HCT116 (cell line): ENCODE data around the gene FCHO2. TPM values are rescaled to one million over a fixed set of nuclear protein-coding genes. Genes with fewer than 3 reads are reported as not detected.
"Not testable (repeated sequence)": the region's sequence is repeated elsewhere in the genome, so short reads cannot be mapped to it uniquely, and the experiment has no call there.

Source experiments
- ATAC-seq: fragments of 200-7000 bp; cut with Tn5 transposase; 2 replicates; pipeline ENCODE4 v1.9.1; 2020; ENCODE audit warnings: mild to moderate bottlenecking, moderate library complexity
- BruUV-seq: library from RNA; stranded (reverse); fragments of 400-500 nt; replicated peaks from 2 replicates; lab custom pipeline; 2021; lab: Mats Ljungman, UMichigan
- CTCF ChIA-PET: fragments of 300-600 bp; sonication (Branson Sonifier 250); formaldehyde crosslinking; loops from one replicate; lab custom pipeline; 2021; ENCODE audit warnings: antibody characterized with exemption; lab: Charles Lee
- POLR2A ChIA-PET: fragments of 300-600, 350-600 bp; sonication (Branson Sonifier 250); formaldehyde crosslinking; loops from one replicate; lab custom pipeline; 2021; ENCODE audit warnings: antibody characterized with exemption; lab: Charles Lee
- RAD21 ChIA-PET, 2 experiments: fragments of 300-600 bp; sonication (Branson Sonifier 250); formaldehyde crosslinking; loops; one replicate each; lab custom pipeline; 2023; ENCODE audit warnings: low total read pairs in 2 of 2; ENCODE audit not compliant: uncharacterized antibody in 2 of 2, unreplicated experiment in 2 of 2, low non-redundant PET in 1 of 2; lab: Charles Lee
- DNase-seq: peaks from one replicate; pipeline ENCODE4 v3.0.0-alpha.2; 2010; ENCODE audit warnings: low read depth, low spot score
- H2AFZ ChIP-seq: fragments of 200-600 bp; shearing (Covaris generic), sonication (generic); 2 replicates; pipeline ENCODE4 v1.6.1; 2017; ENCODE audit warnings: low read depth, mixed run types, mixed read lengths, antibody characterized with exemption, low read length; ENCODE audit not compliant: poor library complexity, severe bottlenecking
- H3K27ac ChIP-seq: 2 replicates; pipeline ENCODE4 v1.5.1; 2012; ENCODE audit warnings: low read depth, low read length
- H3K27me3 ChIP-seq: fragments of 200-600 bp; sonication (generic); 2 replicates; pipeline ENCODE4 v1.6.1; 2016; ENCODE audit warnings: mixed run types, low read length, mixed read lengths; ENCODE audit not compliant: insufficient read depth
- H3K36me3 ChIP-seq, 2 experiments: fragments of 200-500 bp in 1 of 2; fragments of 200-600 bp in 1 of 2; sonication (Bioruptor generic) in 1 of 2; sonication (generic) in 1 of 2; 2 replicates each; pipeline versions ENCODE4 v1.5.1 to v1.6.1; 2014 to 2016; ENCODE audit warnings: low read length in 2 of 2, inconsistent platforms in 1 of 2, mixed read lengths in 1 of 2, mixed run types in 1 of 2; ENCODE audit not compliant: insufficient read depth in 2 of 2, control insufficient read depth in 1 of 2
- H3K4me1 ChIP-seq, 2 experiments: fragments of 200-600 bp in 1 of 2; sonication (generic) in 1 of 2; 2 replicates each; pipeline versions ENCODE4 v1.5.1 to v1.6.1; 2012 to 2017; ENCODE audit warnings: low read length in 2 of 2, inconsistent platforms in 1 of 2, mild to moderate bottlenecking in 1 of 2, mixed read lengths in 1 of 2, mixed run types in 1 of 2, moderate library complexity in 1 of 2; ENCODE audit not compliant: insufficient read depth in 2 of 2, control insufficient read depth in 1 of 2
- H3K4me2 ChIP-seq: fragments of 200-600 bp; sonication (generic); 2 replicates; pipeline ENCODE4 v1.6.1; 2017; ENCODE audit warnings: mixed run types, low read length, mixed read lengths
- H3K4me3 ChIP-seq, 2 experiments: fragments of 200-600 bp in 1 of 2; sonication (generic) in 1 of 2; replicated peaks in 1 of 2; 2 replicates each; pipeline ENCODE4 v1.5.1; 2011 to 2016; ENCODE audit warnings: low read length in 2 of 2, control low read depth in 1 of 2, low read depth in 1 of 2, mild to moderate bottlenecking in 1 of 2, mixed read lengths in 1 of 2, mixed run types in 1 of 2
- H3K79me2 ChIP-seq: fragments of 200-600 bp; sonication (generic); 2 replicates; pipeline ENCODE4 v1.6.1; 2017; ENCODE audit warnings: mild to moderate bottlenecking, mixed run types, low read length, moderate library complexity, mixed read lengths; ENCODE audit not compliant: insufficient read depth
- H3K9ac ChIP-seq: fragments of 200-600 bp; sonication (generic); 2 replicates; pipeline ENCODE4 v1.6.1; 2016; ENCODE audit warnings: low read length, mixed read lengths
- H3K9me2 ChIP-seq: fragments of 200-600 bp; sonication (generic), shearing (Covaris generic); 2 replicates; pipeline ENCODE4 v1.6.1; 2017; ENCODE audit warnings: mixed run types, mild to moderate bottlenecking, moderate library complexity; ENCODE audit not compliant: insufficient read depth
- H3K9me3 ChIP-seq, 2 experiments: fragments of 200-500 bp in 1 of 2; fragments of 200-600 bp in 1 of 2; sonication (Bioruptor generic) in 1 of 2; sonication (generic) in 1 of 2; 2 replicates each; pipeline ENCODE4 v1.6.1; 2014 to 2017; ENCODE audit warnings: low read length in 2 of 2, mixed read lengths in 2 of 2, inconsistent platforms in 1 of 2, low read depth in 1 of 2, mild to moderate bottlenecking in 1 of 2, mixed run types in 1 of 2, moderate library complexity in 1 of 2; ENCODE audit not compliant: control insufficient read depth in 1 of 2, insufficient read depth in 1 of 2
- H4K20me1 ChIP-seq: fragments of 200-600 bp; sonication (generic), shearing (Covaris generic); 2 replicates; pipeline ENCODE4 v1.6.1; 2017; ENCODE audit warnings: mixed run types, mild to moderate bottlenecking, moderate library complexity; ENCODE audit not compliant: insufficient read depth
- CEBPB ChIP-seq: IDR thresholded peaks from 2 replicates; pipeline ENCODE4 v1.6.1; 2012; ENCODE audit warnings: low read depth
- EGR1 ChIP-seq: IDR thresholded peaks from 2 replicates; pipeline ENCODE4 v1.6.1; 2012; ENCODE audit warnings: low read depth
- ELF1 ChIP-seq: IDR thresholded peaks from 2 replicates; pipeline ENCODE4 v1.6.1; 2012; ENCODE audit warnings: low read depth, borderline replicate concordance
- POLR2A ChIP-seq: IDR thresholded peaks from 2 replicates; pipeline ENCODE4 v1.7.0; 2011; ENCODE audit warnings: borderline replicate concordance; ENCODE audit not compliant: insufficient read depth, insufficient read length; ENCODE audit errors: extremely low read depth
- TCF7L2 ChIP-seq: IDR thresholded peaks from 2 replicates; pipeline ENCODE4 v1.7.0; 2011; ENCODE audit warnings: borderline replicate concordance, inconsistent platforms; ENCODE audit not compliant: insufficient read depth, insufficient read length; ENCODE audit errors: extremely low read depth
- ZBTB33 ChIP-seq: IDR thresholded peaks from 2 replicates; pipeline ENCODE4 v1.6.1; 2011; ENCODE audit warnings: mild to moderate bottlenecking, low read length, moderate library complexity; ENCODE audit not compliant: insufficient replicate concordance; ENCODE audit errors: extremely low read depth
- ZFX ChIP-seq: fragments of 450-650 bp; IDR thresholded peaks from 2 replicates; pipeline ENCODE4 v1.6.1; 2017
- ZNF274 ChIP-seq: fragments of 200-500 bp; sonication (Bioruptor generic); IDR thresholded peaks from 2 replicates; pipeline ENCODE4 v1.6.1; 2014; ENCODE audit warnings: mild to moderate bottlenecking, low read depth, low read length, inconsistent platforms
- intact Hi-C: fragments of 100-400 bp; cut with micrococcal nuclease; formaldehyde crosslinking; loops from 2 replicates; pipeline ENCODE4 v1.10.0; 2022
- total RNA-seq: library from RNA; stranded (reverse); gene quantifications from one replicate; pipeline ENCODE4 v1.2.1, GENCODE V29; 2021; ENCODE audit not compliant: unreplicated experiment

Gene FCHO2
- total RNA-seq, 1 experiment from 2014 or later, result 18.7 TPM

GRCh38 chr5:72925336-72926010, 30.4 kb upstream of the FCHO2 start:
- BruUV-seq, result no TSS peak
- H3K4me2 ChIP-seq, result no peak overlapping the region
- H3K27me3 ChIP-seq, result no peaks in the 10 kb centered on the region
- no peaks in the 10 kb centered on the region for H3K9me2 ChIP-seq
- ChIA-PET RAD21 (no interaction called here), CTCF (no interaction called here)
- intact Hi-C loops, result loop anchor here (10.0 kb wide), 2 partner anchors 149 to 609 kb away; no protein-coding TSS in a partner anchor
- no peaks in the 10 kb centered on the region for H4K20me1 ChIP-seq
- no peaks in the 10 kb centered on the region for H3K79me2 ChIP-seq
- H3K4me3 ChIP-seq, result no peak overlapping the region
- H3K4me1 ChIP-seq, result no peaks in the 10 kb centered on the region
- no peak overlapping the region for H3K27ac ChIP-seq
- no peaks in the 10 kb centered on the region for H3K36me3 ChIP-seq
- no peak for TF ChIP-seq TCF7L2
- TF ChIP-seq ZNF274, result no peak
- TF ChIP-seq ELF1, result no peak
- no peak for TF ChIP-seq ZFX
- TF ChIP-seq POLR2A, result no peak
- no peak for TF ChIP-seq ZBTB33
- no peak for TF ChIP-seq CEBPB
- TF ChIP-seq EGR1, result no peak
- TF ChIP-seq, all 23 proteins: peak for 0
- ATAC-seq (no peak), DNase-seq (no peak)
- POLR2A ChIA-PET, result no interaction called here
- Histone ChIP-seq H3K9me3 (no peaks in the 10 kb centered on the region), H3K9ac (no peak overlapping the region), H2AFZ (no peak overlapping the region)

- POLR2A ChIA-PET, ATAC-seq, BruUV-seq, H3K79me2 ChIP-seq, intact Hi-C loops, DNase-seq, H3K9me2 ChIP-seq, H3K36me3 ChIP-seq, H2AFZ ChIP-seq, H3K4me1 ChIP-seq, H3K27ac ChIP-seq, H3K27me3 ChIP-seq, H3K9me3 ChIP-seq, H3K4me2 ChIP-seq, H3K9ac ChIP-seq, H3K4me3 ChIP-seq, RAD21 ChIA-PET, H4K20me1 ChIP-seq, CTCF ChIA-PET: not testable (repeated sequence)
Observed at GRCh38 chr5:72932686-72933085, 23.2 kb upstream of the FCHO2 start.

- H3K4me3 ChIP-seq, H3K4me1 ChIP-seq, RAD21 ChIA-PET, H4K20me1 ChIP-seq, DNase-seq, H3K27ac ChIP-seq, CTCF ChIA-PET, ATAC-seq, H3K9me3 ChIP-seq, H3K27me3 ChIP-seq, H3K9ac ChIP-seq, H3K79me2 ChIP-seq, H3K4me2 ChIP-seq, H3K9me2 ChIP-seq, H3K36me3 ChIP-seq, BruUV-seq, POLR2A ChIA-PET, intact Hi-C loops, H2AFZ ChIP-seq: not testable (repeated sequence)
Observed at GRCh38 chr5:72934953-72935725, 20.7 kb upstream of the FCHO2 start.
